GM19023 (cell line): ENCODE measurements around the gene DLL4.

Source experiments
- ATAC-seq: cut with Tn5 transposase; IDR thresholded peaks from one replicate; pipeline ENCODE4 v1.9.1; 2021; ENCODE audit warnings: mild to moderate bottlenecking, moderate library complexity; ENCODE audit not compliant: unreplicated experiment

The DLL4 gene

GRCh38 chr15:40925863-40926658 is 3.1 kb upstream of the DLL4 start:
- no peak for ATAC-seq

DNA sequence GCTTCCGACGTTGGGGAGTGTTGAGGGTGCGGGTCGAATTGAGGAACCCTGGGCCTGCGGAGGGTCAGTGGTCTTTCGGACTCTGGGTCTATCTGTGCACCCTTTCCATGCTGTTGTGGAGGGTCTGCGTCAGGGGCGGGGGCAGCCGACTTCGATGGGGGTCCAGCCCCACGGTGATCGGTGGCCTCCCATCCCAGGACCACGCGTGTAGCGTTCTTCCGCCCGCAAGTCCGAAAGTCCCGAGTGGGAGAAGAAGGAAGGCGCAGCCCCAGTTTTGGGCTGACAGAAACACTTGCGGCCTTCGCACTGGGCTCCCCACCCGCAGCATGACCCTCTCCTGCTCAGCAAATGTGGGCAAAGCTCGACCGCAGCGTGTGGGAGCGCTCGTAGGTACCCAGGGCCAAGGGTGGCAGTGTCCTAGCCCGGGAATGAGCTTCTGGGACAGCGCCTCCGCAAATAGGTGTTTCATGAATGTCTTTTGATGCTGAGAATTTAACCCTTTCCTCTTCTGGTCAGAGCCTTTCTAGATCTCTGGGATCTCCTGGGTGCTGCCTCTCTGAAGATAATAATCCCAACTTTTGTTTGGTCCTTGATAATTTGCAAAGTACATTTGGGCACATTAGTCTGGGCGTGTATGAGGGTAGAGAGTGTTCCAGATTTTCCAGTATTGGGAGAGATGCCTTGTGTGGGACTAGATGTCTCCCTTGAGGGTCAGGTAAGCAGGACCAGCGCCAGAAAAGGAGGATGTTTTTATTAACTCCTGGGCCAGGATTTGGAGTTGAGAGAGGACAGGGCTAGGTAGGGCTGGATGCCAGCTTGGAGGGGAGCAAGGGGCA is 2.3 kb upstream of the DLL4 start:
- no peak for ATAC-seq

DNA sequence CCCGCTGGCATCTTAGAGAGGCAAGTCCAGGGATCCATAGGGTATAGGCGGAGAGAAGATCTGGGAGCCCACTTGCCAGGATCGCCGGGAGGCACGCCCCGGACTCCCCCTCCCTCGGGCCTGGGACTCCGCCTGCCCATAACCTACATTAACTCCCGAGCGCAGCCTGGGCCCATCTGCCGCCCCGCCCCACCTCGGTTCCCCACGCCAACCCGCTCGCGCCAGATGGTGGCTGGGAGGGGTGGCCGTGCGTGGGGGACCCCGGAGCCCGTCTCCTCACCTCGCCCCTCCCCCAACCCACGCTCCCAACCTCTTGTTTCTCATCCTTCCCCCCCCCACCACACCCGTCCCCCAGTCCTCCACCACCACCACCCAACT is 1.7 kb upstream of the DLL4 start:
- ATAC-seq = no peak

DNA sequence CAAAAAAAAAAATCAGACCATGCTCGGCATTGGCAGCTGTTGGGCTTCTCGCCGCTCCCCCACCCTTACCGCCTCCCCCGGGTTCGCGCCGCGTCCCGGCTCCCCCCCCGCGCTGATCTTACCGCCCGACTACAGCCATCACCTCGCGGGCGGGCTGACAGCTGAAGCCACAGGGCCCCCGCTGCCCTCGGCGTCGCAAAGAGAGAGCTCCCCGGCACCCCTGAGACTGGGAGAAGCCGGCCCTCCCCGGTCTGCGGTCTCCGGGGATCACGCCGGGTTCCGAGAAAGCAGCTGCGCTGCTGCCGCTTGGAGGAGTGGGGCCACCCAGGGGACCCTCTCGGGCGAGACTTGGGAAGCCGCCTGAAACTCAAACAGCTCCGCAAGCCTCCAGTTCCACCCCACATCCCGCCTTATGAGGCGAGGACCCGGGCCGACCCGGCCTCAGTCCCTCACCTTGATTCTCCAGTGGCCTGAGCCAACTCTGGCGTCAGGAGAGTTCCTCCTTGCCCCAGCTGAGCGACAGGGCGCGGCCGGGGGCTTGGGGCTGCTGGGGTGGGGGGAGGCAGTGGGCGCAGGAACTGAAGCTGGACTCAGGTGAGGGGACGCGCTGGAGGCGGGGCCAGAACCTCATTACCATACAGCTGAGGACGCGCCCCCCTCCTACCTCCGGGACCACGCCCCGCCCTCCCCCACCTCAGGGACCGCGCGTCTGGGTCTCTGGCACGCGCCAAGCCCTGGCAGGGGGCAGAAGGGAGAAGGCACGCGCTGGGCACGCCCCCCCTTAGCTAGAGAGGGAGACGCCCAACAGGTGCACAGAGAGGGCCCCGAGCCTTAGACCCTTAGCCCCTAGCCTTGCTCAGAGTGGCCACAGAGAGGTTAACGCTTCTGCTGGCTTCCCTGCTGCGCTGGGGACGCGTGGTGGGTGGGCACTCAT is 1.0 kb upstream of the DLL4 start:
- no peak for ATAC-seq

DNA sequence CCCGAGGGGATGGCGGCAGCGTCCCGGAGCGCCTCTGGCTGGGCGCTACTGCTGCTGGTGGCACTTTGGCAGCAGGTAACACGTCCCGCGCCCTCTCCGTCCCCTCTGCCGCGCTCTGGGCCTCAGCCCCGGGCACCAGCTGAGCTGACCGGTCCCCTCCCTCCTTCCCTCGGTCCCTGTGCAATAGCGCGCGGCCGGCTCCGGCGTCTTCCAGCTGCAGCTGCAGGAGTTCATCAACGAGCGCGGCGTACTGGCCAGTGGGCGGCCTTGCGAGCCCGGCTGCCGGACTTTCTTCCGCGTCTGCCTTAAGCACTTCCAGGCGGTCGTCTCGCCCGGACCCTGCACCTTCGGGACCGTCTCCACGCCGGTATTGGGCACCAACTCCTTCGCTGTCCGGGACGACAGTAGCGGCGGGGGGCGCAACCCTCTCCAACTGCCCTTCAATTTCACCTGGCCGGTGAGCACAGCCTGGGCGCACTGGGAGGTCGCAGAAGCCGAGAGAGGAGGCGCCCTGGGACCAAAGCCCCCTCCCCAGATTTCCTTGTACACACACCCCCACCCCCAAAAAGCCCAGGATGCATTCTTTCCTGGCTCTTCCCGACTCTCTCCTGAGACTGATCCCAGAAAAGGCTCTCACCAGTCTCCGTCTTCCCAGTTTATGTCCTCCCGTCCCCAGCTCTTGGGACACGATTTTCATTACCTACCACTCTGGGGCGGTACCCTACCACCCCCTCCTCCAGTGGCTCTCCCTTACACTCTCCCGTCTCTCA is 705 bp downstream of the DLL4 start:
- no peak for ATAC-seq

- ATAC-seq = no peak
Observed at GRCh38 chr15:40930430-40931299, 1.5 kb downstream of the DLL4 start.

- ATAC-seq = no peak
Observed at GRCh38 chr15:40931300-40932142, 2.4 kb downstream of the DLL4 start.

- ATAC-seq = no peak
Observed at GRCh38 chr15:40932156-40932555, 3.0 kb downstream of the DLL4 start.

DNA sequence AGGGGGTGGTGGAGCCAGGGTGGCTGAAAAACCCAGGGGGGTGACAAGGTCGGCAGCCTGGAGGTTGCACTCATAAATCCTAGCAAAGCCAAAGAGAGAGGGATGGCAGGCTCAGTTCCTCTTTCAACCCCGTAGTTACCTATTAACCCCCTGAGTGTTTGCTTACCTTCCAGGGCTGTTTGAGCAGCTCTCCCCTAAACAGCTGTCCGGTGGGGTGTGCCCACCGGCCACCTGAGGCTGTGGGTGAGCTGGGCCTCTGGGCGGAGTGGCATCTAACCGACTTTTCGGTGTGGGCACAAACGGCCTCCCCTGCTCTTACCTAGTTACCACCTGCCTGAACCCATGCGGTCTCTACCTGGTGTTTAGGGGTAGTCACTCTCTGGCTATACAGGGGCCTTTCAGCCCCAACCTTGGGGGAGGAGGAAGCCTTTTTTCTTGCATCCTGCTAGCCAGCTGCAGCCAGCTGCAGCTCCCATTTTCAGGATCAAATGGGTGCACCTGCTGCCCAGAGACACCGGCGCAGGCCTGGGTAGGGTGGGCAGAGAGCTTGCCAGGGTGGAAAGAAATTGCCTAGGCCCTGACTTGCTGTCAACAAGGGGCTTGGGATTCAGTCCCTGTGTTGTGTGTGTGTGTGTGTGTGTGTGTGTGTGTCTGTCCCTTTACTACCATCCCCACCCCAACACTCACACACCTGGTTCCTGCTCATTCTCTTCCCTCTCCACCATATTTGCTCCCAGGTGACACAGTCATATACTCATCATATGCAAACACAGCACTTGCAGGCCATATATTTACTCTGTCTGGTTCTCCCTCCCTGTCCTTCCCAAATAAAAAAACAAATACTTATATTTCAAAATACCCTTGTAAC is 3.7 kb downstream of the DLL4 start:
- ATAC-seq = no peak

- ATAC-seq = no peak
Observed at GRCh38 chr15:40933517-40933902, 4.4 kb downstream of the DLL4 start.

DNA sequence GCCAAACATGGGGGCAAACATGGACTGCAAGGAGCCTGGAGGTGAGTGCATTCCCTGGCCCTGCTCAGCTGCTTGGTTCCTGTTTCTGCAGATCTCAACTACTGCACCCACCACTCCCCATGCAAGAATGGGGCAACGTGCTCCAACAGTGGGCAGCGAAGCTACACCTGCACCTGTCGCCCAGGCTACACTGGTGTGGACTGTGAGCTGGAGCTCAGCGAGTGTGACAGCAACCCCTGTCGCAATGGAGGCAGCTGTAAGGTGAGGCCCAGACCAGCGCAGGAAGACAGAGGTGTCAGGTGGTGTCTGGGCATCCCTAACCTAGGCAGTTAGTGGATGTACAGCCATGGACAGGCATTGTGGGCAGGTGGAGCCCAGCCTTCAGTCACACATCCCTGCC is 5.3 kb downstream of the DLL4 start:
- ATAC-seq = no peak

- ATAC-seq = no peak
Observed at GRCh38 chr15:40936234-40936708, 7.1 kb downstream of the DLL4 start.

DNA sequence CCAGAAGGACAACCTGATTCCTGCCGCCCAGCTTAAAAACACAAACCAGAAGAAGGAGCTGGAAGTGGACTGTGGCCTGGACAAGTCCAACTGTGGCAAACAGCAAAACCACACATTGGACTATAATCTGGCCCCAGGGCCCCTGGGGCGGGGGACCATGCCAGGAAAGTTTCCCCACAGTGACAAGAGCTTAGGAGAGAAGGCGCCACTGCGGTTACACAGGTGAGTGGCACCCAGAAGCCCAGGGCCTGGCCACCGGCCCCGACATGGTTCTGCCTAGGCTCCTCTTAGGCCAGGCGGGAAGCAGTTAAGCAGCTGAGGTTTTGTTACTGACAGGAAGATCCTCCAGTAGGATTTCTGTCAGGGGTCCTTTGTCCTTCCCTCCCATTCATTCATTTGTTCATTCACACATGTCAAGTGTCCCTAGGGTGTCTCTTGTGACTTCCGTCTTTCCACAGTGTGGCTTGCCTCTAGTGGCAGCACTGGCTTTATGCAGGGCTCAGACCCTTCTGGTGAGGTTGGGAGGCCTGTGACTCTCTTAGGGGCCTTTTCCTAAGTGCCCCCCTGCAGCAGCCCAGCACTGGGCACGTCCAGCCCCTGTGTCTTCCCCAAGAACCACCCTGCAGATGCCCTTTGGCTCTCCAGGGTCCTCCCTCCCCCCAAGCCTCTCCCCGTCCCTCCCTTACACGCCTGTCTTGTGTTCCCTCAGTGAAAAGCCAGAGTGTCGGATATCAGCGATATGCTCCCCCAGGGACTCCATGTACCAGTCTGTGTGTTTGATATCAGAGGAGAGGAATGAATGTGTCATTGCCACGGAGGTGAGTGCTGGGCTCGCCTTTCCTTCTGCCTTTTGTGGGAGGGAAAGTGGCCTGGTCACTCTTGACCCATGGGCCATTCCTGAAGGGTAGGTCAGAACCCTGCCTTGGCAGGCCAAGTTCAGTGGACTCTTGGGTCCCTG is 7.8 kb downstream of the DLL4 start:
- no peak for ATAC-seq

GRCh38 chr15:40937762-40938535 is 8.8 kb downstream of the DLL4 start:
- no peak for ATAC-seq

GRCh38 chr15:40938536-40938870 is 9.4 kb downstream of the DLL4 start:
- ATAC-seq = no peak

GRCh38 chr15:40940296-40940801 is 11.2 kb downstream of the DLL4 start:
- no peak for ATAC-seq
